ENCODE data around the gene MAPK10.

The MAPK10 gene

DNA sequence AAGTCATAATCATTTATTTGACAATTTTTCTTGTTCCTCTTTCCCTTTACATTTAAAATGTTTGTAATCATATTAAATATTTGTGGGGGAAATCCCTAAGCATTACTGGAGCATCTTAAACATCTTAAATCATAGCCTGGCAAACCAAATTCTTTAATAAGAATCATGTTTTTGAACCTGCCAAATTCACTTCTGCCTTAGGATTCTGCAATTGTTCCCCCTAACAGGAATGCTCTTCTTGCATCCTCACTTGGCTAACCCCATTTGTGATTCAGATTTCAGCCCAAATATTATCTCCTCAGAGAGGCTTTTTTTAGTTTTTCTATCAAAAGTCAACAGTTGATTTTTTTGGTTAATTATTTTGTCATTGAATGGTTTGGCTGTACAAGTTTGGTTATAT lies 241.1 kb downstream of the MAPK10 start:
- TF ChIP-seq CTCF (IDR thresholded peaks at IDR 0.05), result no peak

DNA sequence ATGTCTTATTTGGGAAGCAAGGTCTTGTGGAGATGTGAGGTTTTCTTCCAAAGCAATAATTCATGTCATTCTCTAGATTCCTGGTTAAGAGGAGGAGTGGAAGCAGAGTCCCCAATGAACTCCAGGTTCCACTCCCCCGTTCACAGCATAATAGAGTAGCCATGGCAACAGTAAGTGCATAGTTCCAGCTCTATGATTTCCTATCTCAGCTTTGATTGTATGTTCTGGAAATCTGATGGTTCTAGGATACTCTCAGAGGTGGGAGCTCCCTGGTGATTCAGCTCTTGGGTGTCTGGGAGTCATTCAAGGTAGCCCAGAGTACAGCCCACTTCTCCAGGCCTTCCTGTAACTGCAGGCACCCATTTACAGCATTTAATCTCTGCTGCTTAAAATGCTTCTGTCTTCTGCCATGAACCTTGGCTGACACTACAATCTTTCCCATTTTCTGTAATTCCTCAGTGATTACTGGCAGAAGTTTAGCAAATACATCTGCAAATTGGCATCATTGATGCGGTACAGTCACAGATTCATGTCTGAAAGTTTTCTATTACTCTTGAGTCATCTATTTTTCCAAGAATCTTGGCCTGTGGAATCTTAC lies 242.0 kb downstream of the MAPK10 start:
- TF ChIP-seq CTCF (IDR thresholded peaks at IDR 0.05), result no peak

DNA sequence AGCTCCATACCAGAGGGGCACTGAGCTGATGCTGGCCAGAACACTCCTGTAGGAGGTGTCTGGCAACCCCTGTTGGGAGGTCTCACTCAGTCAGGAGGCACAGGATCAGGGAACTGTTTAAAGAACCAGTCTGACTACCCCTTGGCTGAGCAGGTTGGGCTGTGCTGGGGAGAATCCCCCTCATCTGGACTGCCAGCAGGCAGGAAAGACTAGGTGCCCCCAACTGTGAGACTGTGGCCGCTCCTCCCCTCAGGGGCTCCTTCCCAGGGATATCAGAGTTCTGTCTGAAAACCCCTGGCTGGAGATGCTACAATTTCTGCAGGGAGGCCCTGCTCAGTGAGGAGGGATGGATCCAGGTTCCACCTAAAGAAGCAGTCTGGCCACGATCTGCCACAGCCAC lies 245.3 kb downstream of the MAPK10 start:
- TF ChIP-seq CTCF (IDR thresholded peaks at IDR 0.05), result no peak

- TF ChIP-seq CTCF (IDR thresholded peaks at IDR 0.05), result no peak
Observed at GRCh38 chr4:86108834-86109233, 251.0 kb downstream of the MAPK10 start.

DNA sequence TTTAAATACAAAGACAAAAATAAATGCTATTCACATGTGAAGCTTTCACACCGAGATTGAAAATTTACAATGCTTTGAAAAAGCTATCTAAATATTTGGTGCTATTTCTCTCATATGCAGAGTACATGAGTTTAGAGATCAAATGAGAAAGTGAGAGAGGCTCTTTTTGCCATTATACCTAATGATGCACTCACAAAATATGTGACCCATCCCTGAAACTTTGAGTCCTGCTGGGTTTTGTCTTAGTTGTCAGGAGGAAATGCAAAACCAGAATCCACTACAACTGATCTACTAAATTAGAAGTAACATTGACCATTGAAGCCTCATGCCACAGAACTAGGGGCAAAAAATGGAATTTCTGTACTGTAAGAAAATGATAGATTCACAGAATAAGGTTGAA lies 251.7 kb downstream of the MAPK10 start:
- TF ChIP-seq CTCF (IDR thresholded peaks at IDR 0.05), result no peak

GRCh38 chr4:86107112-86107511 lies 252.7 kb downstream of the MAPK10 start:
- no peak for TF ChIP-seq CTCF (IDR thresholded peaks at IDR 0.05)

DNA sequence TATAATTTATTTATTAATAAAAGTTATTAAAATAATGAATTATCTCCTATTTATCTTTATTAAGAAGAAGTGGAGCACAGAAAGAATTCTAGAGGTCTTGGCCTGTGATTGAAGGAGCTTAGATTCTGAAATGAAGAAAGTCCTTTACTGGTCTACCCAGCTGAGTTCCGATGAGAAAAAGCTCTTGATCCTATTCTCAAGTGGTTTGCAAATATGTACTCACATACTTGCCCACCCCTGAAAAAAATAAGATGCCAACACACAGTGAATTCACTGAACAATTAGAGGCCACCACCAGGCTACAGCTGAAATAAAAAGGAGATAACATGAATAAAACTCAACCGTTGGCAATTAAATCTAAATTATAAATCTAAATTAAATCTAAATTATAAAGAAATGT lies 253.4 kb downstream of the MAPK10 start:
- TF ChIP-seq CTCF (IDR thresholded peaks at IDR 0.05), result no peak

GRCh38 chr4:86101841-86102240 lies 258.0 kb downstream of the MAPK10 start:
- no peak for TF ChIP-seq CTCF (IDR thresholded peaks at IDR 0.05)

Data from LNCAP (cell line).